Upper lobe of left lung (tissue), 4 donors: ENCODE measurements around the gene SFMBT2.

Experiments
- POLR2A ChIP-seq, 4 donors: fragments of 450-650 bp; IDR thresholded peaks; one replicate each; pipeline ENCODE4 v1.5.1; 2016 to 2017; ENCODE audit warnings: antibody characterized with exemption in 4 of 4, mild to moderate bottlenecking in 2 of 4
- TF ChIP-seq, protein P1 (sequence below), 6 experiments: fragments of 450-650 bp in 4 of 6; fragments of 200-600 bp in 2 of 6; sonication (generic) in 2 of 6; IDR thresholded peaks; one replicate each; pipeline ENCODE4 v1.5.1; 2016 to 2019; ENCODE audit warnings: antibody characterized with exemption in 6 of 6

DNA sequence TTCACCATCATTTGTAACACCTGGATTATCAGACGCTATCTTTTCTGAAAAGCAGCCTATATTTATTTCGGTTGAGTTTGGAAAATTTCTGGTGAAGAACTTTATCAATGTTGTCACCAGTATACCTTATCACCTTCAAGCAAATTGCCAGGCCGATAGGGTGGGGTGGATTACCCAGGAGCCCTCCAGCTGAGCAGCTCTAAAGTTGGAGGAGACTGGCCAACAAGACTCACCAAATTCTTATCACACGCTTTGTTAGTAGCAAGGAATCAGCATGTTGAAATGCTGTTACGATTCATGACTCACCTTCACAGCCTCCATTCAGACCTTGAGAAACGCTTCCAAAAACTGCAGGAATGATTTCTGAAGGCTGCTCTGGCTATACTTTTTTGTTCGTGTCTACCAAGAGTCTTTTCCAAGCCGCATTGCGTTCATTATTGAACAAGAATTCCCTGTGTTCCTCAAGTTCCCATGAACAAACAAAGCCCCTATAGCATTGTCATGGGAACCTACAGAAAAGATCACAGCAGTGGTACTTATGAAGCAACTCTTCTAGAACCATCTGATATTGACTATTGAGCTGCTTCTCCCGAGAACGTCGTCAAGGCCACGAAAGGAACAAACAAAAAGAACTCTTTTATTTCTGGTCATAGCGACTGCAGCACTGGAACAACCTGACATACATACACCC is 291.4 kb downstream of the SFMBT2 start:
- TF ChIP-seq, protein P1, sequence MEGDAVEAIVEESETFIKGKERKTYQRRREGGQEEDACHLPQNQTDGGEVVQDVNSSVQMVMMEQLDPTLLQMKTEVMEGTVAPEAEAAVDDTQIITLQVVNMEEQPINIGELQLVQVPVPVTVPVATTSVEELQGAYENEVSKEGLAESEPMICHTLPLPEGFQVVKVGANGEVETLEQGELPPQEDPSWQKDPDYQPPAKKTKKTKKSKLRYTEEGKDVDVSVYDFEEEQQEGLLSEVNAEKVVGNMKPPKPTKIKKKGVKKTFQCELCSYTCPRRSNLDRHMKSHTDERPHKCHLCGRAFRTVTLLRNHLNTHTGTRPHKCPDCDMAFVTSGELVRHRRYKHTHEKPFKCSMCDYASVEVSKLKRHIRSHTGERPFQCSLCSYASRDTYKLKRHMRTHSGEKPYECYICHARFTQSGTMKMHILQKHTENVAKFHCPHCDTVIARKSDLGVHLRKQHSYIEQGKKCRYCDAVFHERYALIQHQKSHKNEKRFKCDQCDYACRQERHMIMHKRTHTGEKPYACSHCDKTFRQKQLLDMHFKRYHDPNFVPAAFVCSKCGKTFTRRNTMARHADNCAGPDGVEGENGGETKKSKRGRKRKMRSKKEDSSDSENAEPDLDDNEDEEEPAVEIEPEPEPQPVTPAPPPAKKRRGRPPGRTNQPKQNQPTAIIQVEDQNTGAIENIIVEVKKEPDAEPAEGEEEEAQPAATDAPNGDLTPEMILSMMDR (IDR thresholded peaks at IDR 0.05) = no peak
- no peak for TF ChIP-seq POLR2A (IDR thresholded peaks at IDR 0.05)
